ENCODE measurements around the gene TAGAP.
A peak's percentile ranks its signal among the peaks of the same experiment; 100 is the strongest.

The TAGAP gene

GRCh38 chr6:159044899-159045727 is at the start of gene TAGAP:
TSS of gene TAGAP (minus strand) at chr6:159044991. CDS start at chr6:159044146, 845 bp downstream.
- DNase-seq, result no peak

DNA sequence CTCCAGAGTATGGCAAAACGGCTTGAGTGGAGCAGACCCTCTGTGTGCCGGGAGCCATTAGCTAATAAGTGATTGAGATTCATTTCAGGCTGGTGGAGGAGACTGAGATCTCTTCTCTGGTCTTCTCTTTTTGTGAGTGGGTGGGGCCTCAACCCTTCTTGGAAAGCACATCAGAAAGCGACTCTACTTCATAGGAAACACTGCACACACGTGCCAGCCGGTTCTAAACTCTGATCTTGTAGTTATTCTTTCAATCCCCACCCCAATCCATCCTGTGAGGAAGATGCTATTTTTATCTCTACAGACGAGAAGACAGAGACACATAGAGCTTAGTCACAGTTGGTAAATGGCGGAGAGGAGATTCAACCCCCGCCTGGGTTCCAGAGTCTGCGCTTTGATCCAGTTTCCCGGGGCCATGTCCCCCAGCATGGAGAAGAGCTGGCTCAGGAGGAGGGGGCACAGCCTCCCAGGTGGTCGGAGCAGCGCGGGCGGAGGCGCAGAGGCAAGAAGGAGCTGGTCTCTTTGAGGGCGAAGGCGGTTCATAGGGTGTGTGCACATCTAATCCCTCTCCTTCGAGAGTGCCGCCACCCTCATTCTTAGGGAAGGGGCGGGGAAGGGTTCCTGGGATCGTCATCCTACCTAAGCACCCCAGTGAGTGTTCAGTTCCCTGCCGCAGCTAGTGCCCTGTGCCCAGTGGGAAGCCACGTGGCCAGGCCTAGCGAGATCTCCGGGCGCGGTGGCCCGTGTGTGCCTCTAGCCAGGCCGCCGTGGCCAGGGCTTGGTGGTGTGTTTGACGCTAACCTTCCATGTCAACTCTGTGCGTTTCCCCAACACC is 49.0 kb upstream of the TAGAP start:
- DNase-seq, result no peak

GRCh38 chr6:159092631-159093030 is 47.8 kb upstream of the TAGAP start:
- DNase-seq, result no peak

DNA sequence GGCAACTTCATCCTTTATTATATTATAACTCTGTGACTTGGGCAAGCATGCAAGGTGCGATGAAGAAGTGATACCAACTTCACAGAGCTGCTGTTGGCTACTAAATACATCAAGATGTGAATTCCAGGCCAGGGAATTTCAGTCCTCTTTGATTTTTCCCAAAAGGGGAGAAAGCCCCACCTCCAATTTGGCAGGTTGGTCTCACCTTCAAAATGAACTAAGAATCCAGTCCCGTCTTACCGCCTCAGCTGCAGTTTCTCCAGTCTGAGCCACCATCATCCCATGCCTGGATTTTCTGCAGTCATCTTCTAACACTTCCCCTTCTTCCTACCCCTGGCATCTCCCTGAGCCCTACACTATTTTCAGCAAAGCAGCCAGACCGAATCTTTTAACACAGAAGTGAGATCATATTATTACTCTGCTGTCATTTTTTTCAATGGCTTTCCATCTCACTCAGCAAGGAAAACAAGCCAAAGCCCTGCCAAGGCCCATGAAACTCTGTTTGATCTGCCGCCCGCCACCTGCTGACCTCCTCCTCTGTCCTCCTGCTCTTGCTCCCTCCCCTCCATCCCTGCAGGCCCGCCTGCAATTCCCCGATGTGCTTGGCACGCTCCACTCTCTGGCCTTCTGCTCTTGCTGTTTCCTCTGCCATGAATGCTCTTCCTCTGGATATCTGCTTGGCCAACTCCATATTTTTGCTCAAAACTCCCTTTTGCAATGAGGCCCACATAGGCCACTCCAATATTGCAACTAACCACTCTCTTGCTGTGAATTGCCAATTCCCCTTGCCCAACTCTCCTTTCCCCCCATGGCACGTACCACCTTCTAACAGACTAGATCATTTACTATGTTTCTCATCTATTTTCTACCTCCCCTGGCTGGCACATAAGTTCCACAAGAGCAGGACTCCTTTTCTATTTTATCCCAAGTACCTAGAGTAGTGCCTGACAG is 46.0 kb upstream of the TAGAP start:
- no peak for DNase-seq

DNA sequence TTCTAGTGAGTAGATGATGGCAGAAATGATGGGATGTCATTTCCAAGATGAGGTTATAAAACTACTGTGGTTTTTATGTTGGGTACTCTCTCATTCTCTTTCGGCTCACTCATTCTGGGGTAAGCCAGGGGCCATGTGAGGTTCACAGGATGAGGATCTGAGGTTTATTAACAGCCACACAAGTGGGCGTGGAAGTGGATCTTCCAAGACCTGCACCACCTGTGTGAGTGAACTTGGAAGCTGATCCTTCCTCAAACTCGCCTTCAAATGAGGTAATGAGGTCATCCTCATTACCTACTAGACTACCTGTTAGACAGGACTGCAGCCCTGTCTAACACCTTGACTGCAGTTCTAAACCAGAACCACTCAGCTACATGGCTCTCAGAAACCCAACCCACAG is 45.1 kb upstream of the TAGAP start:
- no peak for DNase-seq

GRCh38 chr6:159089443-159089842 is 44.7 kb upstream of the TAGAP start:
- no peak for DNase-seq

- no peak for DNase-seq
These were observed 41.3 kb upstream of the TAGAP start for GRCh38 chr6:159086033-159086618.

- no peak for DNase-seq
These were observed 40.7 kb upstream of the TAGAP start for GRCh38 chr6:159085396-159085895.

GRCh38 chr6:159084493-159085091 is 39.8 kb upstream of the TAGAP start:
- no peak for DNase-seq

- DNase-seq, result no peak
These were observed 38.4 kb upstream of the TAGAP start for GRCh38 chr6:159083146-159083545.

GRCh38 chr6:159082039-159082815 is 37.4 kb upstream of the TAGAP start:
- DNase-seq, result no peak

- no peak for DNase-seq
These were observed 35.6 kb upstream of the TAGAP start for GRCh38 chr6:159080217-159080976.

GRCh38 chr6:159079367-159079766 is 34.6 kb upstream of the TAGAP start:
- DNase-seq, result no peak

- DNase-seq, result no peak
These were observed 32.3 kb upstream of the TAGAP start for GRCh38 chr6:159077123-159077522.

GRCh38 chr6:159075506-159076228 is 30.9 kb upstream of the TAGAP start:
- no peak for DNase-seq

DNA sequence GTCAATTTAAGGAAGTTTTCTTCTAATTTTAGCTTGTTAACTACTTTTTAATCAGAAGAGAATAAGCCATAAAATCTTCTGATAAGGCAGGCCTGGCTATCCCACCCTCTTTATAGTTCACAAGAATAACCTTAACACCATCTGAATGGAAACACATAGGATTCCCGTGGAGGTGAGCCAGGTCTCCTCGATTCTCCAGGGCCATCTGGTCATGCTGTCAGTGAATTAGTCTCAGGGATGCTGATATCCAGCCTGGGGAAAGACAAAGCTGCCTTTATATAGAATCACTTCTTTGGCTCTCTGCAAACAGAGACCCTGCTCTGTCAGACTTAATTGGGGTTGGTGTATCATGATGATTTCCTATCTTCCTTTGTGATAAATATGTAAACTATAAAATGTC is 30.1 kb upstream of the TAGAP start:
- peak; percentile 25 for DNase-seq

DNA sequence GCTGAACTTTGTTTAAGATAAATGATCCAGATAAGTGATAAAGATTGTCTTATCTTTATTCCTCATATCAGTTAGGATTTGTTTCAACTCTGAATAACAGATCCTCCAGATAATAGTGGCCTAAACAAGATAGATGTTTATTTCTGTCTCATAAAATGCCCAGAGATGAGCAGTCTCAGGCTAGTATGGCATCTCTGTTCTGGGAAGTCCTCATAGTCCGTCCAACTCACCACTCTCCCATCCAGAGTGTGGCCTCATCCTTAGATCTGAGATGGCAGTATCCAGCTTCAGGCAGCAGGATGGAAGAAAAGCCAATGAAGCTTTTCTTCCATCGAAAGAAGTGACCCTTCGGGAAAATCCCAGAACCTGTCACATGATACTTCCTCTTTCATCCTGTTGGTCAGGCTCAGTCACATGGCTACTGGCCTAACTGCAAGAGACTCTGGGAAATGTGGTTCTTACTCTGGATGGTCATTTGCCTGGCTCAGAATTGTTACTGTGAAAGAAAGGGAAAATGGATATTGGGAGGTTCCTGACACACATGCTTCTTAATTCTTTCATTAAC is 29.4 kb upstream of the TAGAP start:
- DNase-seq, result peak; percentile 60

DNA sequence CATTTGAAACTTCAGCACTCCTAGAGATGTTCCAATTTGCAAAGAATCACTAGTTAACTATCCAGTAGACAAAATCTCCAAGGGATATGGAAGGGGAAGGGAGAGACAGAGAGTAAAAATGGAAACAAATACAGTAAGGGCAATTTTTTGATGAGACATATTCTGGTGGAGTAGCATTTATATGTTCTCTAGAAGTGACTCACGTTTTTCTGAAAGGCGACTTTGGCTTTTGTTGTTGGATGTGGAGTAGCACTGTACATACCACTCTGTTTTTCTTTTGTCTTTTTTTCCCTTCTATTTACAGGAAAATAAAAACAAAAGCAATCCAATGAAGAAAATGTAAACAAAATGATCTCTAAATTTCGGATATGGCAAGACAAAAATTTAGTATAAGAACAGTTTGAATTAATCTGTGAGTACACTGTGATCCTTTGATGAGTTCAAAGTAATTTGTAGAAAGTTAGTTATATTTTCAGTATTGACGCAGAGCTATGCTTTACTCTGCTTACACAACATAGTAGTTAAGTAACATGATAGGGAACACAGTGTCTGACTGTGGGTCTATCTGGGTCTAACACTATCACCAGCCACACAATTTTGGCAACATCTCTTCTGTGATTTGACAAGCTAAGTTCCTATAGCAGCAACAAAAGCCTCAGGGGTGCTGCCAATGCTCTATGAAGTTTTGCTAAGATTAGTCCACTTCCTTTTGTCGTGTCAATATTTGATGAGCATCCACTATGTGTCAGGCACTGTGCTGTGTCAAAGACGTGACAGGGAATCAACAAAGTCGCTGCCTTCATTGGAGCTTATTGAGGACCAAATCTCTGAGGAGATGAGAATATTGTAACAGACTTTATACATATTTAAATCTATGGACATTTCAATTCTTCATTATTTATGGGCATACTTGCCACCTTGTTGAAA is 27.3 kb upstream of the TAGAP start:
- DNase-seq, result no peak
